ENCODE results near the gene MGAT3. TPM values are rescaled to one million over a fixed set of nuclear protein-coding genes. Genes with fewer than 3 reads are reported as not detected.

MGAT3 gene
- polyA plus RNA-seq, 1 experiment, result 0.10 TPM

GRCh38 chr22:39529487-39529851 lies 72.7 kb downstream of the MGAT3 start:
- Histone ChIP-seq H3K27ac (ENCODE audit: low read depth, low read length) (no peak overlapping the region), H3K27me3 (ENCODE audit: control insufficient read depth, insufficient read depth, low read length) (no peaks in the 10 kb centered on the region), H3K4me3 (ENCODE audit: low read depth, low read length) (peak overlapping the region; percentile 29; the same call in 1 of the 2 replicates), H3K9me3 (ENCODE audit: control insufficient read depth, insufficient read depth, low read length) (no peaks in the 10 kb centered on the region; the same call in 1 of the 2 replicates)
- TF ChIP-seq, protein P1, sequence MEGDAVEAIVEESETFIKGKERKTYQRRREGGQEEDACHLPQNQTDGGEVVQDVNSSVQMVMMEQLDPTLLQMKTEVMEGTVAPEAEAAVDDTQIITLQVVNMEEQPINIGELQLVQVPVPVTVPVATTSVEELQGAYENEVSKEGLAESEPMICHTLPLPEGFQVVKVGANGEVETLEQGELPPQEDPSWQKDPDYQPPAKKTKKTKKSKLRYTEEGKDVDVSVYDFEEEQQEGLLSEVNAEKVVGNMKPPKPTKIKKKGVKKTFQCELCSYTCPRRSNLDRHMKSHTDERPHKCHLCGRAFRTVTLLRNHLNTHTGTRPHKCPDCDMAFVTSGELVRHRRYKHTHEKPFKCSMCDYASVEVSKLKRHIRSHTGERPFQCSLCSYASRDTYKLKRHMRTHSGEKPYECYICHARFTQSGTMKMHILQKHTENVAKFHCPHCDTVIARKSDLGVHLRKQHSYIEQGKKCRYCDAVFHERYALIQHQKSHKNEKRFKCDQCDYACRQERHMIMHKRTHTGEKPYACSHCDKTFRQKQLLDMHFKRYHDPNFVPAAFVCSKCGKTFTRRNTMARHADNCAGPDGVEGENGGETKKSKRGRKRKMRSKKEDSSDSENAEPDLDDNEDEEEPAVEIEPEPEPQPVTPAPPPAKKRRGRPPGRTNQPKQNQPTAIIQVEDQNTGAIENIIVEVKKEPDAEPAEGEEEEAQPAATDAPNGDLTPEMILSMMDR (IDR thresholded peaks at IDR 0.05; ENCODE audit: low read depth, low read length), result no peak
- ChIA-PET CTCF (interaction anchor here (0.5 to 3.3 kb wide), 23 partner anchors 10 to 919 kb away, joined by 3 to 41 read pairs (median 5); partner anchors contain the start of genes ATF4, RPL3 and TAB1), POLR2A (interaction anchor here (0.6 to 4.1 kb wide), 6 partner anchors 9 to 816 kb away, joined by 3 to 44 read pairs (median 6); partner anchors contain the start of genes ATF4, MIEF1 and RPL3)
- DNase-seq (ENCODE audit: low read depth, low spot score), result no peak

- TF ChIP-seq, protein P1 (IDR thresholded peaks at IDR 0.05; ENCODE audit: low read depth, low read length), result no peak
- CTCF ChIA-PET, result interaction anchor here (0.7 to 3.3 kb wide), 13 partner anchors 12 to 1472 kb away, joined by 3 to 41 read pairs (median 7); partner anchors contain the start of genes MIEF1, RPL3 and TAB1
- no peak for DNase-seq (ENCODE audit: low read depth, low spot score)
These were observed 73.3 kb downstream of the MGAT3 start for GRCh38 chr22:39530116-39530515.

DNA sequence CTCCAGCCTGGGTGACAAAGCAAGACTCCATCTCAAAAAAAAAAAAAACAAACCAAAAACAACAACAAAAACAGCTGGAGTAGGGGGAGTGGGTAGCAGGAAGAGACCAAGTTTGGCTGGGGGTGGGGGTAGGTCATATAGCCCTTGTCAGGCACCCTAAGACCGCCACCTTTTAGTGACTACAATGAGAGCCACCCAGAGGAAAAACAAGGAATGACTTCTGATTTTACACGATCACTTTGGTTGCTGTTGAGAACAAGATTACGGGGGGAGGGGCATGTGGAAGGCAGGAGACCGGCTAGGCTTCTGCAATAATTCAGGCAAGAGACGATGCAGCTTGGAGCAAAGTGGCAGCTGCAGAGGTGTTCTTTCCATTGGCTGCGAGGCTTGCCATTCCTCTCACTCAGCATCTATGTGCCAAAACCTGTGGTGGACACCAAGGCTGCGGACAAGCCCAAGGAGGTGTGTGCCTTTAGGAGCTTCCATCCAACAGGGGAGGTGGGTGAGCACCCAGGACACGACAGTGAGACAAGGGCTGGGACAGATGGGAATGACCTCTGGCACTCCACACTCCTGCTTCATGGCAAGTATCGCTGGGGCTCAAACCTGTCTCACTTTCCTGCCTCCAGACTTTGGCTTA lies 74.0 kb downstream of the MGAT3 start:
- H3K27ac ChIP-seq (ENCODE audit: low read depth, low read length), result no peak overlapping the region
- no peaks in the 10 kb centered on the region for H3K27me3 ChIP-seq (ENCODE audit: control insufficient read depth, insufficient read depth, low read length)
- H3K4me3 ChIP-seq (ENCODE audit: low read depth, low read length), result no peak overlapping the region; the same call in 1 of the 2 replicates
- DNase-seq (ENCODE audit: low read depth, low spot score), result no peak
- ChIA-PET CTCF (interaction anchor here (0.5 to 3.3 kb wide), 13 partner anchors 13 to 1491 kb away, joined by 3 to 41 read pairs (median 7); partner anchors contain the start of genes RPL3 and TAB1), POLR2A (interaction anchor here (0.6 to 4.1 kb wide), 2 partner anchors 11 to 549 kb away, joined by 3 to 44 read pairs; partner anchors contain the start of genes APOBEC3B and ATF4)
- TF ChIP-seq, protein P1 (IDR thresholded peaks at IDR 0.05; ENCODE audit: low read depth, low read length), result peak; percentile 25; the same call in 1 of the 2 replicates
- H3K9me3 ChIP-seq (ENCODE audit: control insufficient read depth, insufficient read depth, low read length), result no peaks in the 10 kb centered on the region; the same call in 1 of the 2 replicates

More at GRCh38 chr22:39530116-39530515, 73.3 kb downstream of the MGAT3 start:
- POLR2A ChIA-PET, result interaction anchor here (1.8 to 4.1 kb wide), 2 partner anchors 10 to 212 kb away, joined by 28 to 44 read pairs; partner anchors contain the start of genes ATF4 and RPL3
- no peaks in the 10 kb centered on the region; the same call in 1 of the 2 replicates for H3K9me3 ChIP-seq (ENCODE audit: control insufficient read depth, insufficient read depth, low read length)
- no peak overlapping the region for H3K27ac ChIP-seq (ENCODE audit: low read depth, low read length)
- no peaks in the 10 kb centered on the region for H3K27me3 ChIP-seq (ENCODE audit: control insufficient read depth, insufficient read depth, low read length)
- H3K4me3 ChIP-seq (ENCODE audit: low read depth, low read length), result no peak overlapping the region

DNA sequence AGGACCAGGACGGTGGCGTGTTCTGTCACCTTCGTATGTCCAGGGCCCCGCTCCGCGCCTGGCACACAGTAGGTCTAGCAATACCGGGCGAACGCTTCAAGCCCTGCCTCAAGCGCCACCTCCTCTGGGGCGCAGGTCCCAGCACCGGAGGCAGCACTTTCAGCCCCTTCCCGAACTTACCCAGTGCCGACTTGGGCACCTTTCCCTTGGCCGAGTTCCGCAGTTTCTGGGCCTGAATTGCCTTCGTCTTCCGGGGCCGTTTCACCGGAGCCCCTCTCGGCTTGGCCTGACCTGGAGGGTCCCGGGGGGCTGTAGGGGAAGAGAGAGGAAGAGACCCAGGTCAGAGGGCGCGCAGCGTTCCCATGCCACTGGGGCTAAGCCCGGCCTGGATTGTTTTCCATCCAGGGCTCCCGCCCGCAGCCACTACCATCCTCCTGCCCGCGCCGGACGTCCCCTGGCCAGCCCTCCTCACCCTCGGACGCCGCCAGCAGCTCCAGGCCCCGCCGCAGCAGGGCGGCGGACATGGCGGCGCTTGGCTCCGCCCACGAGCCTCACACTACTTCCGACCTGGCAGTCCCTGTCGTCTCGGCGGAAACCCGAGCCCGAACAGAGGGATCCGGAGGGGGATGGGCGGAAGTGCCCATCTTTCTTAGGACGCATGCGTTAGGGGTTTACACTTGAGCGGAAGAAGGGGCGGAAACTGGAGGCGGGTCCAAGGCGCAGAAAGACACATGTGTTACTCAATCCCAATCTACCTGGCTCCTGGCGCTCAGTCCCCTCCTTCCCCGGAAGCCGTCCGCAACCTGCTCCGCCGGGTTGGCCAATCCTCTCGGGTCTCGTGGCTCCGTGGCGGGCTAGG lies 75.6 kb downstream of the MGAT3 start, which contains the start of gene RPS19BP1:
Gene RPS19BP1 (minus strand): TSS at position 534 of the 859 bp plus-strand sequence. CDS start 10 bp downstream, at position 524.
- POLR2A ChIA-PET, result interaction anchor here (0.8 to 1.3 kb wide), 4 partner anchors 8 to 512 kb away, joined by 3 to 4 read pairs (median 4); partner anchors contain the start of gene ATF4
- H3K9me3 ChIP-seq (ENCODE audit: control insufficient read depth, insufficient read depth, low read length), result no peaks in the 10 kb centered on the region; the same call in 1 of the 2 replicates
- peak within 1 kb of the TSS; percentile 95 for H3K4me3 ChIP-seq (ENCODE audit: low read depth, low read length)
- peak within 1 kb of the TSS; percentile 21 for H3K27ac ChIP-seq (ENCODE audit: low read depth, low read length)
- TF ChIP-seq, protein P1 (IDR thresholded peaks at IDR 0.05; ENCODE audit: low read depth, low read length), result no peak
- DNase-seq (ENCODE audit: low read depth, low spot score), result peak; percentile 98
- no peaks in the 10 kb centered on the region for H3K27me3 ChIP-seq (ENCODE audit: control insufficient read depth, insufficient read depth, low read length)
- CTCF ChIA-PET, result interaction anchor here (1.5 kb wide), 1 partner anchor 492 kb away, joined by 7 read pairs; no protein-coding TSS in a partner anchor
